A549 (cell line): ENCODE results near the gene AGBL4.

Source experiments
- CHD2 ChIP-seq: fragments of 150-350 bp; IDR thresholded peaks from 2 replicates; pipeline ENCODE4 v1.6.1; 2014; ENCODE audit warnings: low read length; ENCODE audit not compliant: partially characterized antibody
- CTCF ChIP-seq: fragments of >200 bp; sonication (Bioruptor Twin); formaldehyde crosslinking; IDR thresholded peaks from 3 replicates; pipeline ENCODE4 v1.5.1; 2016
- ELK1 ChIP-seq: fragments of 150-350 bp; IDR thresholded peaks from 2 replicates; pipeline ENCODE4 v1.6.1; 2014; ENCODE audit warnings: low read depth, mild to moderate bottlenecking, low read length
- EP300 ChIP-seq, 2 experiments: fragments of >200 bp; sonication (Bioruptor Twin); formaldehyde crosslinking; IDR thresholded peaks; 2 replicates in 1 of 2; 3 replicates in 1 of 2; pipeline ENCODE4 v1.6.1; 2016 to 2017
- JUNB ChIP-seq: fragments of >200 bp; sonication (Bioruptor Twin); formaldehyde crosslinking; IDR thresholded peaks from 2 replicates; pipeline ENCODE4 v1.6.1; 2016
- NFE2L2 ChIP-seq: fragments of 150-350 bp; conservative IDR thresholded peaks from 2 replicates; pipeline ENCODE4 v1.6.1; 2014; ENCODE audit warnings: low read length
- POLR2A ChIP-seq: IDR thresholded peaks from 2 replicates; pipeline ENCODE4 v1.6.1; 2012; ENCODE audit warnings: mild to moderate bottlenecking, low read length
- POLR2AphosphoS2 ChIP-seq: conservative IDR thresholded peaks from 2 replicates; pipeline ENCODE4 v1.6.1; 2012; ENCODE audit warnings: low read length, improper control_type of control experiment, inconsistent platforms
- RAD21 ChIP-seq, 2 experiments: fragments of >200 bp in 1 of 2; sonication (Bioruptor Twin) in 1 of 2; formaldehyde crosslinking in 1 of 2; IDR thresholded peaks in 1 of 2; conservative IDR thresholded peaks in 1 of 2; 2 replicates in 1 of 2; 3 replicates in 1 of 2; pipeline ENCODE4 v1.6.1; 2012 to 2018; ENCODE audit warnings: inconsistent platforms in 1 of 2
- RARB ChIP-seq: fragments of 250-450 bp; sonication (Bioruptor Pico); IDR thresholded peaks from 2 replicates; pipeline ENCODE4 v1.8.0; 2021; ENCODE audit warnings: mild to moderate bottlenecking, moderate library complexity
- REST ChIP-seq: fragments of 200-600 bp; sonication (generic); IDR thresholded peaks from 2 replicates; pipeline ENCODE4 v1.6.1; 2016; ENCODE audit warnings: antibody characterized with exemption, mild to moderate bottlenecking, moderate library complexity
- RFX5 ChIP-seq: fragments of 450-650 bp; IDR thresholded peaks from 2 replicates; pipeline ENCODE4 v1.7.1; 2014; ENCODE audit warnings: antibody characterized with exemption, mild to moderate bottlenecking, moderate library complexity
- SREBF2 ChIP-seq: fragments of 450-650 bp; IDR thresholded peaks from 2 replicates; pipeline ENCODE4 v1.6.1; 2014; ENCODE audit warnings: mild to moderate bottlenecking, moderate library complexity
- TF ChIP-seq, protein P1 (sequence below): fragments of 250-450 bp; sonication (Bioruptor Pico); IDR thresholded peaks from 2 replicates; pipeline ENCODE4 v1.5.0; 2021; ENCODE audit warnings: mild to moderate bottlenecking, moderate library complexity, borderline replicate concordance

GRCh38 chr1:48717082-48717481 is 1306.7 kb downstream of the AGBL4 start:
- no peak for TF ChIP-seq CTCF
- no peak for TF ChIP-seq POLR2A
- TF ChIP-seq RFX5: no peak
- TF ChIP-seq ELK1: no peak
- TF ChIP-seq CHD2: no peak
- TF ChIP-seq POLR2AphosphoS2: no peak
- no peak for TF ChIP-seq EP300 (IDR thresholded peaks at IDR 0.05)
- TF ChIP-seq, protein P1, sequence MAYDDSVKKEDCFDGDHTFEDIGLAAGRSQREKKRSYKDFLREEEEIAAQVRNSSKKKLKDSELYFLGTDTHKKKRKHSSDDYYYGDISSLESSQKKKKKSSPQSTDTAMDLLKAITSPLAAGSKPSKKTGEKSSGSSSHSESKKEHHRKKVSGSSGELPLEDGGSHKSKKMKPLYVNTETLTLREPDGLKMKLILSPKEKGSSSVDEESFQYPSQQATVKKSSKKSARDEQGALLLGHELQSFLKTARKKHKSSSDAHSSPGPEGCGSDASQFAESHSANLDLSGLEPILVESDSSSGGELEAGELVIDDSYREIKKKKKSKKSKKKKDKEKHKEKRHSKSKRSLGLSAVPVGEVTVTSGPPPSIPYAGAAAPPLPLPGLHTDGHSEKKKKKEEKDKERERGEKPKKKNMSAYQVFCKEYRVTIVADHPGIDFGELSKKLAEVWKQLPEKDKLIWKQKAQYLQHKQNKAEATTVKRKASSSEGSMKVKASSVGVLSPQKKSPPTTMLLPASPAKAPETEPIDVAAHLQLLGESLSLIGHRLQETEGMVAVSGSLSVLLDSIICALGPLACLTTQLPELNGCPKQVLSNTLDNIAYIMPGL: no peak
- no peak for TF ChIP-seq JUNB
- no peak for TF ChIP-seq REST
- no peak for TF ChIP-seq RARB (CRISPR knock-in tag)
- TF ChIP-seq SREBF2: no peak
- TF ChIP-seq NFE2L2: no peak
- TF ChIP-seq RAD21 (conservative IDR thresholded peaks at IDR 0.05 in 1 of 2, IDR thresholded peaks at IDR 0.05 in 1 of 2): no peak
